K562 (cell line): ENCODE results near the gene SLC6A7. TPM values are rescaled to one million over a fixed set of nuclear protein-coding genes. Genes with fewer than 3 reads are reported as not detected.

Source experiments
- ATAC-seq: fragments of 200-7000 bp; cut with Tn5 transposase; 3 replicates; pipeline ENCODE4 v1.9.1; 2020; ENCODE audit warnings: moderate library complexity
- BruUV-seq: library from RNA; stranded (reverse); fragments of 400-500 nt; replicated peaks from 2 replicates; lab custom pipeline; 2021; lab: Mats Ljungman, UMichigan
- CTCF ChIA-PET: fragments of 300-600 bp; formaldehyde crosslinking; extraction: SDS; loops from one replicate; lab custom pipeline; 2021; ENCODE audit warnings: low intra/inter-chr PET ratio; lab: Yijun Ruan, JAX
- POLR2A ChIA-PET: fragments of 300-600, 350-650 bp; sonication (Branson Sonifier 250); formaldehyde crosslinking; extraction: SDS; loops from one replicate; lab custom pipeline; 2021; ENCODE audit warnings: antibody characterized with exemption, inconsistent platforms; lab: Yijun Ruan, JAX
- DNase-seq, 4 experiments: peaks; one replicate each; pipeline versions ENCODE4 v3.0.0 to v3.0.0-alpha.2; 2011 to 2018; ENCODE audit warnings: low spot score in 3 of 4, mixed read lengths in 3 of 4; ENCODE audit errors: extremely low read depth in 1 of 4
- FAIRE-seq: peaks from 2 replicates; lab custom pipeline; 2011; peaks lifted over from hg19 to GRCh38; lab: Jason Lieb, UNC
- H2AFZ ChIP-seq: 2 replicates; pipeline ENCODE4 v1.6.0; 2011; ENCODE audit warnings: low read depth, low read length, control low read depth, inconsistent platforms
- H3K27ac ChIP-seq: fragments of 200-600 bp; 3 replicates; pipeline ENCODE4 v1.8.0; 2011; ENCODE audit warnings: low read depth, mild to moderate bottlenecking, control low read depth, inconsistent platforms, low read length, moderate library complexity, mixed read lengths; ENCODE audit errors: extremely low read depth
- H3K27me3 ChIP-seq, 2 experiments: fragments of 300-600 bp in 1 of 2; 2 replicates in 1 of 2; 3 replicates in 1 of 2; pipeline versions ENCODE4 v1.6.0 to v1.8.0; 2011; ENCODE audit warnings: inconsistent platforms in 2 of 2, low read length in 2 of 2, mild to moderate bottlenecking in 1 of 2, mixed read lengths in 1 of 2, moderate library complexity in 1 of 2; ENCODE audit not compliant: control insufficient read depth in 2 of 2, insufficient read depth in 2 of 2
- H3K36me3 ChIP-seq: fragments of 300-600 bp; 3 replicates; pipeline ENCODE4 v1.8.0; 2011; ENCODE audit warnings: mild to moderate bottlenecking, low read length, inconsistent platforms; ENCODE audit not compliant: control insufficient read depth, insufficient read depth
- H3K4me1 ChIP-seq, 2 experiments: fragments of 200-600 bp in 1 of 2; replicated peaks in 1 of 2; 2 replicates in 1 of 2; 3 replicates in 1 of 2; pipeline versions ENCODE4 v1.5.1 to v1.8.0; 2011; ENCODE audit warnings: inconsistent platforms in 2 of 2, low read length in 2 of 2, mild to moderate bottlenecking in 1 of 2, mixed read lengths in 1 of 2, moderate library complexity in 1 of 2; ENCODE audit not compliant: control insufficient read depth in 2 of 2, insufficient read depth in 2 of 2
- H3K4me2 ChIP-seq: 2 replicates; pipeline ENCODE4 v1.6.1; 2011; ENCODE audit warnings: low read length, control low read depth, inconsistent platforms, mixed read lengths; ENCODE audit not compliant: insufficient read depth
- H3K4me3 ChIP-seq: fragments of 200-600 bp; sonication (generic), shearing (Covaris generic); 2 replicates; pipeline ENCODE4 v1.5.1; 2016; ENCODE audit warnings: control low read depth, inconsistent platforms
- H3K79me2 ChIP-seq: fragments of 200-600 bp; 3 replicates; pipeline ENCODE4 v1.8.0; 2011; ENCODE audit warnings: low read length, inconsistent platforms; ENCODE audit not compliant: control insufficient read depth, insufficient read depth
- H3K9ac ChIP-seq, 2 experiments: 2 replicates each; pipeline versions ENCODE4 v1.6.0 to v1.6.1; 2011; ENCODE audit warnings: low read depth in 2 of 2, low read length in 2 of 2, control low read depth in 1 of 2, inconsistent platforms in 1 of 2, mild to moderate bottlenecking in 1 of 2, mixed read lengths in 1 of 2; ENCODE audit not compliant: insufficient read depth in 1 of 2
- H3K9me1 ChIP-seq: one replicate; pipeline ENCODE4 v1.6.0; 2011; ENCODE audit warnings: inconsistent platforms, mild to moderate bottlenecking, low read length, moderate library complexity; ENCODE audit not compliant: control insufficient read depth, insufficient read depth
- H3K9me3 ChIP-seq: replicated peaks from 2 replicates; pipeline ENCODE4 v1.5.1; 2011; ENCODE audit warnings: low read depth, low read length, inconsistent platforms; ENCODE audit not compliant: control insufficient read depth, insufficient read depth
- H4K20me1 ChIP-seq: replicated peaks from 2 replicates; pipeline ENCODE4 v1.6.1; 2011; ENCODE audit warnings: low read length, inconsistent platforms, mixed read lengths; ENCODE audit not compliant: control insufficient read depth, insufficient read depth
- ARID3B ChIP-seq: fragments of 250-450 bp; sonication (Bioruptor Pico); IDR thresholded peaks from 2 replicates; pipeline ENCODE4 v1.4.0; 2020; ENCODE audit warnings: borderline replicate concordance
- CBFA2T3 ChIP-seq: fragments of 450-650 bp; IDR thresholded peaks from 2 replicates; pipeline ENCODE4 v1.6.1; 2017
- ELF4 ChIP-seq: fragments of 450-650 bp; formaldehyde crosslinking; IDR thresholded peaks from 2 replicates; pipeline ENCODE4 v1.4.0; 2022; ENCODE audit warnings: missing genetic modification characterization
- ERF ChIP-seq: fragments of 450-650 bp; formaldehyde crosslinking; IDR thresholded peaks from 2 replicates; pipeline ENCODE4 v1.4.0; 2020; ENCODE audit warnings: mild to moderate bottlenecking, mixed read lengths
- FUS ChIP-seq: fragments of 200-400 bp; formaldehyde crosslinking; optimal IDR thresholded peaks from 2 replicates; pipeline ENCODE3; 2017; ENCODE audit warnings: low read depth, low read length
- MAFF ChIP-seq: IDR thresholded peaks from 2 replicates; pipeline ENCODE4 v1.6.1; 2012; ENCODE audit warnings: low read length, improper control_type of control experiment
- PHF21A ChIP-seq: fragments of 450-650 bp; IDR thresholded peaks from 2 replicates; pipeline ENCODE4 v1.6.1; 2017; ENCODE audit warnings: low read depth, borderline replicate concordance
- POLR2B ChIP-seq: fragments of 450-650 bp; IDR thresholded peaks from 2 replicates; pipeline ENCODE4 v1.6.1; 2018; ENCODE audit warnings: low read depth; ENCODE audit not compliant: partially characterized antibody
- TBP ChIP-seq: optimal IDR thresholded peaks from 2 replicates; pipeline ENCODE3; 2011; ENCODE audit warnings: low read depth, low read length, improper control_type of control experiment
- TGIF2 ChIP-seq: sonication (generic); formaldehyde crosslinking; IDR thresholded peaks from 2 replicates; pipeline ENCODE4 v1.8.1; 2022; ENCODE audit warnings: mild to moderate bottlenecking, missing genetic modification reagents, moderate library complexity
- U2AF2 ChIP-seq: fragments of 200-400 bp; formaldehyde crosslinking; optimal IDR thresholded peaks from 2 replicates; pipeline ENCODE3; 2017; ENCODE audit warnings: low read depth, mild to moderate bottlenecking, low read length
- YBX1 ChIP-seq: fragments of 450-650 bp; IDR thresholded peaks from 2 replicates; pipeline ENCODE4 v1.7.1; 2016; ENCODE audit warnings: mild to moderate bottlenecking
- ZC3H8 ChIP-seq: fragments of 450-650 bp; IDR thresholded peaks from 2 replicates; pipeline ENCODE4 v1.6.1; 2017
- ZKSCAN8 ChIP-seq: fragments of 200-800 bp; sonication (Bioruptor generic); IDR thresholded peaks from 2 replicates; pipeline ENCODE4 v1.6.1; 2016; ENCODE audit warnings: missing genetic modification characterization, missing compliant biosample characterization
- ZNF589 ChIP-seq: fragments of 200-800 bp; sonication (Bioruptor generic); IDR thresholded peaks from 2 replicates; pipeline ENCODE4 v1.6.1; 2016; ENCODE audit warnings: low read depth, missing genetic modification characterization, missing compliant biosample characterization
- ZNF717 ChIP-seq: fragments of 250-450 bp; sonication (Bioruptor Pico); IDR thresholded peaks from 2 replicates; pipeline ENCODE4 v1.5.0; 2021
- WGBS: fragments of 100-300 bp; shearing (Covaris generic); methylation state at CpG from one replicate; pipeline ENCODE4 v1.1.6; 2016; ENCODE audit warnings: low coverage, mixed read lengths; ENCODE audit not compliant: insufficient coverage; ENCODE audit errors: missing lambda C conversion rate; 5-methylcytosine and 5-hydroxymethylcytosine counted together
- in situ Hi-C: fragments of 300-500 bp; cut with MboI; formaldehyde crosslinking; loops from 4 replicates; pipeline ENCODE4 v1.15.0; 2018; ENCODE audit warnings: inconsistent platforms, mixed read lengths
- intact Hi-C: fragments of 100-400 bp; cut with micrococcal nuclease; formaldehyde crosslinking; loops from 2 replicates; pipeline ENCODE4 v1.14.2; 2022
- polyA plus RNA-seq, 8 experiments: library from polyadenylated mRNA; depleted of rRNA in 4 of 8; stranded (reverse) in 5 of 8; unstranded in 3 of 8; fragments of >200 nt; fragmentation: Nextera tagmentation in 2 of 8; fragmentation: Illumina TruSeq in 1 of 8; extraction: Ambion mirVana in 2 of 8; extraction: Trizol in 1 of 8; gene quantifications; 2 replicates each; pipeline versions ENCODE4 v1.2.1 to v1.2.3, GENCODE V29; 2011 to 2014; ENCODE audit warnings: inconsistent platforms in 1 of 8, missing spikeins in 1 of 8
- total RNA-seq, 7 experiments: library from RNA; depleted of rRNA in 6 of 7; stranded (reverse); fragments of >200 nt in 6 of 7; fragmentation: Illumina TruSeq in 2 of 7; extraction: Trizol in 2 of 7; gene quantifications; 2 replicates each; pipeline versions ENCODE4 v1.2.1 to v1.2.3, GENCODE V29; 2011 to 2021; ENCODE audit warnings: low replicate concordance in 1 of 7

SLC6A7 gene
- total and polyA plus RNA-seq, 9 of the 15 experiments (the other 6 are each of a cell fraction or from before 2014, with no cell fraction given) = not detected

GRCh38 chr5:150241298-150242160 is 51.7 kb downstream of the SLC6A7 start:
- Histone ChIP-seq H3K36me3 (no peaks in the 10 kb centered on the region), H3K9me1 (no peaks in the 10 kb centered on the region), H2AFZ (no peak overlapping the region), H3K9ac (no peak overlapping the region), H3K9me3 (no peaks in the 10 kb centered on the region), H4K20me1 (no peaks in the 10 kb centered on the region), H3K27me3 (peaks cover 18 to 55% of the 10 kb centered on the region in 2 experiments; a peak in 4 of 5 replicates), H3K4me1 (peaks cover 13 to 17% of the 10 kb centered on the region in 2 experiments), H3K79me2 (no peaks in the 10 kb centered on the region), H3K27ac (no peak overlapping the region), H3K4me3 (no peak overlapping the region), H3K4me2 (no peak overlapping the region)
- in situ Hi-C loops = no loop called here
- FAIRE-seq (no peak), DNase-seq (no peak), ATAC-seq (no peak)
- 6% methylated on average over 13 of the region's 14 CpGs for WGBS
- ChIA-PET CTCF (no interaction called here), POLR2A (interaction anchor here (0.6 kb wide), 1 partner anchor 554 kb away, joined by 3 read pairs; no protein-coding TSS in a partner anchor)
- intact Hi-C loops = no loop called here
- no TSS peak for BruUV-seq
- TF ChIP-seq POLR2B (no peak), TGIF2 (CRISPR knock-in tag) (no peak), ZNF717 (no peak), ARID3B (CRISPR knock-in tag) (no peak), U2AF2 (no peak), ZKSCAN8 (CRISPR knock-in tag) (no peak), ELF4 (CRISPR knock-in tag) (peak; percentile 68; the same call in 1 of the 2 replicates), ERF (no peak), FUS (no peak), PHF21A (no peak), ZNF589 (CRISPR knock-in tag) (no peak), YBX1 (no peak), ZC3H8 (no peak), TBP (no peak), MAFF (no peak), CBFA2T3 (no peak)
